ENCODE results near the gene CCNB2.
"Not testable (repeated sequence)": the region's sequence is repeated elsewhere in the genome, so short reads cannot be mapped to it uniquely, and the experiment has no call there.

CCNB2 gene

DNA sequence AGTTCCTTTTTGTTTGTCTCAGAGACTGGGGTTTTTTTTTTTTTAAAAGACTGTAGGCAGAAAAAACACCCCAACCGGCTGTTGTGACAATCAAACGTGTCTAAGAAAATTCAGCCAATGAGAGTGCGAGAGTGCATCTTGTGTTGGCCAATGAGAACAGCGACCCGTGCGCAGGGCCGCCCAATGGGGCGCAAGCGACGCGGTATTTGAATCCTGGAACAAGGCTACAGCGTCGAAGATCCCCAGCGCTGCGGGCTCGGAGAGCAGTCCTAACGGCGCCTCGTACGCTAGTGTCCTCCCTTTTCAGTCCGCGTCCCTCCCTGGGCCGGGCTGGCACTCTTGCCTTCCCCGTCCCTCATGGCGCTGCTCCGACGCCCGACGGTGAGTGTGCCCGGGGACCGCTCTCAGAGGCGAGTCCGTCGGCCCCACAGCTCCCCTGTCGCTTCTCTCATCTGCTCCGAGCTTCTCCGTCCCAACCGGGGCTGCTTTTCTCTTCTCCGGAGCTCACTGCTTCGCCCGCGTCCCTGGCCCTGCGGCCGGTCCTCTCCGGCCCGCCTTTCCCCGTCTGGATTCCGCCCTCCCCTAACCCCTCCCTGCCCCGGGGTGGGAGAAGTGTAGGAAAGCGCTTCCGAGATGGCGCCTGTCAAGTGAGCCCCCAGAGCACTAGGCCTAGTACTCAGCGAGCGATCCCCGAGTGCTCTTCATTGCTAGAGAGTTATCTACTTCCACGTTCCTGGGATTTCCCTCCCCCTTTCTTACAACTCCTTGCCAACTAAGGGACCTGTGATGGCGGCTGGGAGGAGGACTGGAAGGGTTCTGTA lies at the start of gene CCNB2:
CCNB2 (plus strand) TSS at position 235 of the 821 bp plus-strand sequence; CDS start at position 358, 123 bp downstream.
- DNase-seq (ENCODE audit: low read depth in 3 of 3, low spot score in 1 of 3), result peak; percentile 42 to 58 (median 53)

DNA sequence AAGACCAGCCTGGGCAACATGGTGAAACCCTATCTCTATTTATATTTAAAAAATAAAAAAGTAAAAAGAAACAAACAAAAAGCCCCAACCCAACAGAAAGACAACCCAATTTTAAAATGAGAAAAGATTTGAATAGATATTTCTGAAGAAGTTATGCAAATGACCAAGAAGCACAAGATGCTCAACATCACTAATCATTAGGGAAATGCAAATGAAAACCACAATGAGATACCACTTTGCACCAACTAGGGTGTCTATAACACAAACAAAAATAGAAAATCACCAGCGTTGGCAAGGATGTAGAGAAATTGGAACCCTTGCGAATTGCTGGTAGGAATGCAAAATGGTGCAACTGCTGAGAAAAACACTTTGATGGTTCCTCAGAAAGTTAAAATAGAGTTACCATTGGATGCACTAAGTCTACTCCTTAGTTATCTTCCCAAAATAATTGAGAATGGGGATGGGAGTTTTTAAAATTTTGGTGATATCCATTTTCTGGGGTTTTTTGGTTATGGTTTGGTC lies 45.8 kb upstream of the CCNB2 start:
- DNase-seq (ENCODE audit: low read depth in 3 of 3, low spot score in 1 of 3), result no peak

DNA sequence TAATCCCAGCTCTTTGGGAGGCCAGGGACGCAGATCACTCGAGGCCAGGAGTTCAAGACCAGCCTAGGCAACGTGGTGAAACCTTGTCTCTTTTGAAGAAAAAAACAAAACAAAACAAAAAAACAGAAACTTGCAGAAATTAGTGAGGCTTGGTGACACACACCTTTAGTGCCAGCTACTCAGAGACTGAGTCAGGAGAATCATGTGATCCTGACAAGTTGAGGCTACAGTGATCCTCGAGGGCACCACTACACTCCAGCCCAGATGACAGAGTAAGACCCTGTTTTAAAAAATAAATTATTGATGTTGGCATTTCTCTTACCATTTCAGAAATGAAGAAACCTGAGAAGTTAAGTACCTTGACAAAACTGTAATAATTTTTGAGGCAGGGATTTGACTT lies 44.6 kb upstream of the CCNB2 start:
- DNase-seq (ENCODE audit: low read depth in 3 of 3, low spot score in 1 of 3), result no peak

DNA sequence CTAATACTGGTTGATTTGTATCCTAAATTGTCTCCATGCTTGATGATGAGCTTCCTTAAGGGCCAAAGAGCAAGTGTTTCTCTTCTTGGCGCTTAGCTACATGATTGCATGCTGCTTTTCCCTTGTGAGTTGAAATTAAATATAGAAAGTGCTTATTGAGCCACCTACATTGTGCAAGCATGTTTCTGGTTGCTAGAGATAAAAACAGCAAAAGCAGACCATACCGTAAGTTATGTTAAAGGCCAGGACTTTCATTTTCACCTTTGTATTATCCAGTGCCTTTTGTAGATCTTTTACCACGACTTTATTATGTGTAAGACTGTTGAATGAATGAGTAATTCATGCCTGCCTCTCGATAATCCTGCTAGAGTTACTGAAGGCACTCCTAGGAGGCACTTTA lies 41.9 kb upstream of the CCNB2 start:
- DNase-seq (ENCODE audit: low read depth in 3 of 3, low spot score in 1 of 3), result no peak

DNA sequence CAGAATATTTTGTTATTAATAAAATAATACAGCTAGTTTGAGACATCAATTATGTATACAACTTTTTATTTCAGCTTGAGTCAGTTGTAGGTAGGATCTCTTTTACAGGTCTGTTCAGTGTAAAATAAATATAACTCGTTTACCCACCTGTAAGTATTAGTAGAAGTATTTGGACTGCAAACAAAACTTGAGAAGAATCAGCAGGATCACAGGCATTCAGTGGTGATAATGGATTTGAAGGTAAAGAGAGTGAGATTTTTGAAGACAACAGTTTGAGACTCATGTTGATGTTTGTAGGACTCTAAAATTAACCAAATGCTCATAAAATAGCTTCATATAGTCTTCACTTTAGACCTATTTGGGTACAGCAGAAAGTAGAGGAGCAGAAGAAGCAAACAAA lies 35.5 kb upstream of the CCNB2 start:
- DNase-seq (ENCODE audit: low read depth in 3 of 3, low spot score in 1 of 3), result no peak

DNA sequence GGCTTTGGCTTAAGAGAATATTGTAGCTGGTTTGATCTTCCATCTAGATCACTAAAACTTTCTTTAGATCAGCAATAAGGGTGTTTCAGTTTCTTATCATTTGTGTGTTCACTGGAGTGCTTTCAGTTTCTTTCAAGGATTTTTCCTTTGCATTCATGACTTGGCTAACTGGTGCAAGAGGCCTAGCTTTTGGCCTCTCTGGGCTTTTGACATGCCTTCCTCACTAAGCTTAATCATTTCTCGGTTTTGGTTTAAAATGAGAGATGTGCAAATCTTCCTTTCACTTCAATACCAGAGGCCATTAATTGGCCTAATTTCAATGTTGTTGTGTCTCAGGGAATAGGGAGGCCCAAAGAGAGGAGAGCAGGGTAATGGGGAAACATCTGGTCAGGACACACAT lies 30.3 kb upstream of the CCNB2 start:
- DNase-seq (ENCODE audit: low read depth in 3 of 3, low spot score in 1 of 3), result no peak

DNA sequence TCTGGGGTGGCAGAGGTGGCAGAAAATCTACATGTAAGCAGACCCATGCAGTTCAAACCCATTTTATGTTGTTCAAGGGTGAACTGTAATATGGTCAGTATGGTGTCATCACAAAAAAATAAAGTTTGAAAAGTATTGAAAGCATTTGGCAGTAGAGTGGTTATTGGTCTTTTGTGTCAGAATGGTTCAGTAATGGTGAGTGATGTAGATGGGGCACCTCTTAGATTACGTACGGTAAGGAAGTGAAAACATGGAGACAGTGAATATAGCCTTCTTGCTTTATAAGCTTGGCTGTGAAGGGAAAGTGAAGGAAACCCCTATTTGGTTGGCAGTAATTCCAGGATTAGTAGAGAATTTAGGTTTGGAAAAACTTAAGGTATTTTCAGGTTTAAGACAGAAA lies 17.2 kb upstream of the CCNB2 start:
- no peak for DNase-seq (ENCODE audit: low read depth in 3 of 3, low spot score in 1 of 3)

DNA sequence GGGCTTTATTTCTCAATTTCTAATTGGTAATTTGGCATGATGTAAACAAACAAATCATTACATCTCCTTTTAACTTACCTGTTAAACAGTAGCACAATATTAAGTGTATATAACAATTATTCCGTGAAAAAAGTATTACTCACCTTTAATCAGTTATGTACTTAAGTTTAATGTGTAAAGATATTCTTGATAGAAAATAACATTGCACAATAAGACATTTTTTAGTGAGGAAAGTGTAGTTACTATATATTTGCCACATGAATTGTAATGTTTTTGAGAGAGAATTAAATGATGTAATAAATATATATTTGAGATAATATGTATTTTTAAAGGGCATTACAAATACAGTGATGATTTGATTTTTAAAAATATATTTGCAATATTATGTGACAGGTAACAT lies 10.9 kb upstream of the CCNB2 start:
- no peak for DNase-seq (ENCODE audit: low read depth in 3 of 3, low spot score in 1 of 3)

DNA sequence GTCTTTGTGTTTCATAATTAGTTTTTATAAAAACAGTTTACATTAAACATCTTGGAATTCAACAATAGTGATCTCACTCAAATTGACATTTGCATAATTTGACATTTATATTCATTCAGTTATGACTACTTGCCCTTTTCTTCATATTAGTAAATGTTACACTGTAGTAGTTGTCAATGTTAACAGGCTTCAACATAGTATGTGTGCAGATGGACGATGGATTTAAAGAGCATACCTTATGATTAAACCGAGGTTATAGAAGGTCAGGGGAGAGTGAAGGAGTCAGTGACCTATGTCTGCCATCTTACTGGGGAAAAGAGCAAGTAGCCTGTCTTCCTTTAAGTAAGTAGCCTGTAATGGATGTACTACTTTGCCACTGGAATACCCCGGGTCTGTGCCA lies 8.5 kb upstream of the CCNB2 start:
- DNase-seq (ENCODE audit: low read depth in 3 of 3, low spot score in 1 of 3), result no peak

DNA sequence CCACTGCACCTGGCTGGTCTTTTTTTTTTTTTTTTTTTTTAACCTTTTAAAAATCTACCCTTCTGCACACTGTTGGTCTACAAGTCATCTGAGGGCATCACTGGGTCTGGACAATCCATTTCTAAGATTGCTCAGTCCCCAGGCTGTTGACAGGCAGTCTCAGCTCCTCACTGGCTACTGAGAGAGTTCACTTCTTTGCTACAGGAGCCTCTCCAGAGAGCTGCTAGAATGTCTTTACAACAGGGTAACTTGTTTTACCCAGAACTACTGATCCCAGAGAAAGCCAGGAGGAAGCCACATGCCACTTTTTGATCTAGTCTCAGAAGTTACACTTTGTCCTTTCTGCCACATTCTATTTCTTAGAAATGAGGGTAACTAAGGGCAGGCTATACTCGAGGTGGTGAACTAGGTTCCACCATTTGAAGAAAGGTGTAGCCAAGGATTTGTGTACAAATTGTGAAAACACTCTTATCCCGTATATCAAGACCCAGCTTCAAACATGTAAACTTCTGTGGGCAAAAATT lies 5.7 kb upstream of the CCNB2 start:
- DNase-seq (ENCODE audit: low read depth in 3 of 3, low spot score in 1 of 3), result no peak

DNA sequence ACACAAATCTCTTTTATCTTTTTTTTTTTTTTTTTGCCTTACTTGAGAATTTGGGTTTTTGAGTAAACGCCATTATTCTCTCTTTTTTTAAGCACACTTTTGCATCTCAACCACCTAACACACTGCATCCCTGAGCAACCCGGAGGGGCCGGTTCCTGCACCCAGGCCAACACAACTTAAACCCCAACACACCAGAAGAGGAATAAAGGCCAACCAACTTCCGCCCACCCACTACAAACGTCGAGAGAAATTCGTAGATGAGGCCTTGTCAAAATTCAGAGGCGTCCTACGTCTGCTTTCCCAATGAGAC lies 389 bp upstream of the CCNB2 start:
- no peak for DNase-seq (ENCODE audit: low read depth in 3 of 3, low spot score in 1 of 3)

DNA sequence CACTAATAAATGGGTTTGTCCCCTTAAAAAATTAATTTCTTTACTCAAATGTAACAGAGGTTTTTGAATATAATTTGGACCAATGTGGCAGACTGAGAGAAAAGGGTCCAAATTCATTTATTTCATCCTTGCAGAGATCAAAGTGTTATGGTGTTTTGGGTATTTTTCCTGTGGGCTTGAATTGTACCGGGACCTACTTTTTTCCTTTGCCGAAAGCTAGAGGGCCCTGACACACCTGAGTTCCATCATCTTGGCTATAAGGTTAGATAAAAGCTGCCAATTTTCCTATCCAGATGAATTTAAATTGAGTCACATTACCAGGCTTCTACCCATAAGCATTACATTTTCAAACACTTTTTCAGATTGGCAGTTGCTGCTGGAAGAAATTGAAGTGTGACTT lies 908 bp downstream of the CCNB2 start:
- DNase-seq (ENCODE audit: low read depth in 3 of 3, low spot score in 1 of 3), result no peak

DNA sequence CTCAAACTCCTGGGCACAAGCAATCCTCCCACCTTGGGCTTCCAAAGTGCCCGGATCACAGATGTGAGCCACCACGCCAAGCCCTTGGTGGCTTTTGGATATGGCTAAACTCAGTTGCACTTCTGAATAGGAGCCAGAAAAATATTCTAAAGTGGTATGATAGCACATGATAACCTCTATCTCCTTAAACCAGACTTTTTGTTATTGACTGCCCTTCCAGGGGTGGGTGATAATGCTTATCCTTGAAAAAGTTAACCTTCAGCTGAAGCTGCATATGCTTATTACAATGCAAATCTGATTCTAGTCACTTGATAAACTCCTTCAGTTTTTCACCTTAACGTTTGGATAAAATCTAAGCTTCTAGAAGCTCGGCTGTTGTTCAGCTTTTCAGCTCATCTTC lies 6.3 kb downstream of the CCNB2 start:
- no peak for DNase-seq (ENCODE audit: low read depth in 3 of 3, low spot score in 1 of 3)

DNA sequence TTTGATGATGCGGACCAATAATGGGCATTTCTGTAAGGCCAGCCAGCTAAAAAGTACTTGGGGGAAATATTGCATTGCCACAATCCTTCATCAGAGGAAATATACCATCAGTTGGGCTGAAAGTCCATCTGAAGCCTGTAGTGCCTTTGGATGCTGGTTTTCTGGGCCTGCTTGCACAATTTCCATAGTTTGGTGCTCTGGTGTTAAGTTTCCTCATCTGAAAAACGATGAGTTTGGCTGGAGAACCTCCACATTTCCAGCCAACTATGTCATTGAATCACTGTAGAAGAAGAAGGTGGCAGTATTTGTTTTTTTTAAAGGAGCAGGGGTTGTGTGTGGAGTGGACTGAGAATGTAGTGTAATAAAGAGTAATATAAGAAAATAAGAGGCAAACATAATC lies 10.1 kb downstream of the CCNB2 start:
- DNase-seq (ENCODE audit: low read depth in 3 of 3, low spot score in 1 of 3), result no peak

DNA sequence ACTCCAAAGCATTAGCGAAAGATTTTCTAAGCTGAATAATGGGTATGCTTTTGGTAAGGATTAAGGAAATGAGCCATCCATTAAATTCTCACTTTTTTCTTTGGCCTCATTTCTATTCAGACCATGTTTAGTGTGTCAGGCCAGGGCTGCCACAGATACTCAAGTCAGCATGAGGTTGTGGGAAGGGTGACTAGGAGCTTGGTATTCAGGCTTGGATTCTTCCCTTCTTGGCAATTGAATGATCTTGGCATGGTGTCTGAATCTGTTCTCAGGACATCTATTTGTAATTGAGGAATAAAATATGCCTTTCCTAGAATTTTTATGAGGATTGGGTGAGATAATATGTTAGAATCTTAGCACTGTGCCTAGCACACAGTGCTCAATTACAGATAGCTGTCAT lies 11.2 kb downstream of the CCNB2 start:
- no peak for DNase-seq (ENCODE audit: low read depth in 3 of 3, low spot score in 1 of 3)

DNA sequence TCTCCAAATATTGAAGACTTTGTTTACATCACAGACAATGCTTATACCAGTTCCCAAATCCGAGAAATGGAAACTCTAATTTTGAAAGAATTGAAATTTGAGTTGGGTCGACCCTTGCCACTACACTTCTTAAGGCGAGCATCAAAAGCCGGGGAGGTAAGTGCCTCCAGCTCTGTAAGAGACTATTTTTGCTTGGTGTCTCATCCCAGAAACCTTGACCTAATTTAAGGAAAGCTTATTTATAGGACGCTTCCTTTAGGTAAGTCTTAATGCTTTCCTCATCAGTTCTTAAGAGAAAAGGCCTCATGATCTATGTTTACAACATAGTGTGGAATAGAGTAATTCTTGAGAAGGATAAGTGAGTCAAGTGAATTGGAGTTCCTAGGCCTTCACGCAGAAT lies 11.8 kb downstream of the CCNB2 start:
- no peak for DNase-seq (ENCODE audit: low read depth in 3 of 3, low spot score in 1 of 3)

DNA sequence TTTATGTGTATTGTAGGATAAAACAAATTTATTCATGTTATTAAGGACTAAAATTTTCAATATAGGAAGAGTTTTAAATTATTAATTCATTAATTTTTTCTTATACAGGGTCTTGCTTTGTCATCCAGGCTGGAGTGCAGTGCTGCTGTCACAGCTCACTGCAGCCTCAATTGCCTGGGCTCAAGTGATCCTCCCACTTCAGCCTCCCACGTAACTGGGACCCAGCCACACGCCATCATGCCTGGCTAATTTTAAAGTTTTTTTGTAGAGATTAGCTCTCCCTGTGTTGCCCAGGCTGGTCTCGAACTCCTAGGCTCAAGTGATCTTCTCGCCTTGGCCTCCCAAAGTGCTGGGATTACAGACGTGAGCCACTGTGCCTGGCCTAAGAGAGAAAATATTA lies 14.7 kb downstream of the CCNB2 start:
- DNase-seq (ENCODE audit: low read depth in 3 of 3, low spot score in 1 of 3), result no peak

DNA sequence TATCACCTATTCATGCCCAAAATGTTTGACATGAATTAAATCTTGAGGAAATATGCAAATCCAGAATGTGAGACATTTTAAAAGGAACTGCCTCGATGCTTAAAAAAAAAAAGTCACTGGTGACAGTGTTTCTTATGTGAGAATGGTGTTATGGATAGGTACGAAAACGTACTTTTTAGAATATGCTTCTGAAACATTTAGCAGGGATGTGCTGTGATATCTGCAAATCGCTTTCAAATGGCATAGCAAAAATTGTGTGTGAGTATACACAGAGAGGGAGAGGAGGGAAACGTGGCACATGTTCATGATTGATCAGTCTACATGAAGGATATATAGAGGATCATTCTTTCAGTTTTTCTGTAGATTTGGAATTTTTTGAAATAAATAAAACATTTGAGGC lies 16.0 kb downstream of the CCNB2 start:
- no peak for DNase-seq (ENCODE audit: low read depth in 3 of 3, low spot score in 1 of 3)

DNA sequence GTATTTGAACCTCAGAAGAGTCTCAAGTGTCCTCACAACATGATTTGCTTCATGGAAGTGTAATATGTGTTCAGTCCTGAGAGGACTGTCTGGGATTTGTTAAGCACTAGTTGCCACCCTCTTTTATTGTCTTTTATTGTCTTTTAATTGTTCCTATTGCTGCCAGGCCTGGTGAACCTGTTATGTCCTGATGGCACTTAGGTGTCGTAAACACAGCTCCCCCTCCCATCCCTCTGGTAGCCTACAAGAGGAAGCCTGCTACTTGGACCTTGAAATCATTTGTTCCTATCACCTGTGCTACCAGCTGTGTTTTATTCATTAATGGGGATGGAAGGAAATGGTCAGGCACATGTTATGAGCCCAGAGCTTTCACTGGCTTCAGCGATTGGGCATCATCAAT lies 19.3 kb downstream of the CCNB2 start:
- no peak for DNase-seq (ENCODE audit: low read depth in 3 of 3, low spot score in 1 of 3)

DNA sequence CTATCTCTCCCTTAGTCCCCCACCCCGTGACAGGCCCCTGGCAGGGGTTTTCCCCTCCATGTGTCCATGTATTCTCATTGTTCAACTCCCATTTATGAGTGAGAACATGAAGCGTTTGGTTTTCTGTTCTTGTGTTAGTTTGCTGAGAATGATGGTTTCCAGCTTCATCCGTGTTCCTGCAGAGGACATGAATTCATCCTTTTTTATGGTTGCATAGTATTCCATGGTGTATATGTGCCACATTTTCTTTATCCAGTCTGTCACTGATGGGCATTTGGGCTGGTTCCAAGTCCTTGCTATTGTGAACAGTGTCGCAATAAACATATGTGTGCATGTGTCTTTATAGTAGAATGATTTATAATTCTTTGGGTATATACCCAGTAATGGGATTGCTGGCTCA lies 20.7 kb downstream of the CCNB2 start:
- DNase-seq (ENCODE audit: low read depth in 3 of 3, low spot score in 1 of 3), result not testable (repeated sequence)

DNA sequence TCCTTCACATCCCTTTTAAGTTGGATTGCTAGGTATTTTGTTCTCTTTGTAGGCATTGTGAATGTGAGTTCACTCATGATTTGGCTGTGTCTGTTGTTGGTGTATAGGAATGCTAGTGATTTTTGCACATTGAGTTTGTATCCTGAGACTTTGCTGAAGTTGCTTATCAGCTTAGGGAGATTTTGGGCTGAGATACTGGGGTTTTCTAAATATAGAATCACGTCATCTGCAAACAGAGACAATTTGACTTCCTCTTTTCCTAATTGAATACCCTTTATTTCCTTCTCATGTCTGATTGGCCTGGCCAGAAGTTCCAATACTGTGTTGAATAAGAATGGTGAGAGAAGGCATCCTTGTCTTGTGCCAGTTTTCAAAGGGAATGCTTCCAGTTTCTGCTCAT lies 22.3 kb downstream of the CCNB2 start:
- not testable (repeated sequence) for DNase-seq (ENCODE audit: low read depth in 3 of 3, low spot score in 1 of 3)

DNA sequence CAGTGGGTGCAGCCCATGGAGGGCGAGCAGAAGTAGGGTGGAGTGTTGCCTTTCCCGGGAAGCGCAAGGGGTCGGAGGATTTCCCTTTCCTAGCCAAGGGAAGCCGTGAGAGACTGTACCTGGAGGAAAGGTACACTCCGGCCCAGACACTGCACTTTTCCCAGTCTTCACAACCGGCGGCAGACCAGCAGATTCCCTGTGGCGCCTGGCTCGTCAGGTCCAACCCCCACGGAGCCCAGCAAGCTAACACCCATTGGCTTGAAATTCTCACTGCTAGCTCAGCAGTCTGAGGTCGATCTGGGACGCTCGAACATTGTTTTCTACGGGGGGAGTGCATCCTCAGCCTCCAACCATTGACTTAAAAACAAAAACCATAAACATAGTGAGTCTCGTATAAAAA lies 26.5 kb downstream of the CCNB2 start:
- DNase-seq (ENCODE audit: low read depth in 3 of 3, low spot score in 1 of 3), result no peak

DNA sequence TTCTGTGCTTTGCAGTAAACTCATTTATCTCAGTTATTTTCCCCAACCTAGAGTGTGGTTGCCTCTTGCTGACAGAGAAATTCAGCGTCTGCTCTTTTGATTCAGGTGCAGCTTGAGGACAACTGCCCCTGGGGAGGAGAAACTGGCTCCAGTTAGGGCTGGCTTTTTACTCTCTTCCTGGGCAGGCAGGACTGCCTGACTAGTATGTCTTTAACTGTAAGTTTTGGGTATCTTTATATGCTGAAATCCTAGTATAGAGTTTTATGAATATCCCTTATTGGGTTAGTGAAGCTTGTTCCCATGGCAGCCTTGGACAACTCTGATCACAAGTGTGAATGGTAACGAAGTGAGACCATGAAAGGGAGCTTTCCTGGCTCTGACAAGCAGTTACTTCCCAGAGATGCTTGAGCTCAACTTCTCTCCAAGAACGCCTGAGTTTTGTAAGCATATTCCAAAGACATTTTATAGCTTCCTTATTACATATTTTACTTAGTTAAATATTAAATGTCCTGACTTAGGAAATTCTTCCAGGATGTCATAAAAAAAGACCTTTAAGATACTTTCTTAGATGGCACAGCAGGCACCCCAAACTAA lies 27.1 kb downstream of the CCNB2 start:
- no peak for DNase-seq (ENCODE audit: low read depth in 3 of 3, low spot score in 1 of 3)

Data from stimulated activated CD4-positive, alpha-beta T cell treated with anti-CD3 and anti-CD28 coated beads, TNF-alpha, amount 100 ng/mL, for 1 hour (primary cell).